Heart left ventricle (tissue), 13 donors: ENCODE data around the gene RNF213.

Experiments
- CTCF ChIP-seq, 12 donors: fragments of 200-600 bp; sonication (generic) in 4 of 12; IDR thresholded peaks; one replicate each; pipeline versions ENCODE4 v1.5.0 to v1.8.0; 2018 to 2022; ENCODE audit warnings: antibody characterized with exemption in 12 of 12, mild to moderate bottlenecking in 5 of 12
- POLR2A ChIP-seq, 2 donors: fragments of 450-650 bp; IDR thresholded peaks; one replicate each; pipeline ENCODE4 v1.6.1; 2017; ENCODE audit warnings: antibody characterized with exemption in 2 of 2, mild to moderate bottlenecking in 2 of 2, moderate library complexity in 2 of 2
- donor health status: ischemic (EF 13 %, LVEDD 7.1; RV severe dilation, severe dysfunction).
- donor health status: DM: no; HTN: yes; CAD: no.
- donor health status: DM: no; HTN: no; CAD: no.
- donor health status: ischemic (EF 25% LVEDD 6.9; RV normal size, moderate dysfunction).
- donor health status: ischemic (EF 25% LVEDD 5.7; RV mildly dilated, moderate dysfunction).
- donor health status: ischemic (EF 35%, LVEDD 5.7; RV mildly dilated, moderate dysfunction).
- donor health status: nonischemic (EF 11% LVEDD 7.7; RV severe dilation, severe dysfunction).
- donor health status: DM: yes; HTN: yes; CAD: no.
- donor health status: PGD.
- donor health status: ischemic (EF 29% LVEDD 5.4; RV normal size, mild dysfunction).
- donor health status: nonischemic (EF 23%, LVEDD 6.1; RV moderate dilation, normal function).

- TF ChIP-seq CTCF (IDR thresholded peaks at IDR 0.05) (no peak), POLR2A (IDR thresholded peaks at IDR 0.05) (no peak)
Observed at GRCh38 chr17:80371196-80371595, 110.5 kb downstream of the RNF213 start.
